ENCODE results near the gene APOL2. TPM values are rescaled to one million over a fixed set of nuclear protein-coding genes. Genes with fewer than 3 reads are reported as not detected.

APOL2 gene
- total RNA-seq, 1 donor: 56.1 TPM

GRCh38 chr22:36243986-36244385 is 4.7 kb upstream of the APOL2 start:
- no peak overlapping the region for H3K4me3 ChIP-seq (ENCODE audit: insufficient read depth, low read length)
- H3K27ac ChIP-seq (ENCODE audit: low read depth, low read length): peak overlapping the region; percentile 25
- no peak for DNase-seq (ENCODE audit: insufficient read length, low spot score, missing footprints)
- H3K4me2 ChIP-seq (ENCODE audit: insufficient read depth, low read length): no peak overlapping the region
- H4K20me1 ChIP-seq (ENCODE audit: insufficient read depth, low read length): no peaks in the 10 kb centered on the region
- no peak for TF ChIP-seq CTCF (IDR thresholded peaks at IDR 0.05; ENCODE audit: extremely low read depth, low read depth, low read length)
- H3K4me1 ChIP-seq (ENCODE audit: insufficient read depth, low read length): peaks cover 27% of the 10 kb centered on the region
- no peak overlapping the region for H2AFZ ChIP-seq (ENCODE audit: low read length)
- no peaks in the 10 kb centered on the region for H3K36me3 ChIP-seq (ENCODE audit: insufficient read depth, low read length)
- no peaks in the 10 kb centered on the region for H3K27me3 ChIP-seq (ENCODE audit: insufficient read depth, low read length)
- H3K79me2 ChIP-seq (ENCODE audit: insufficient read depth, low read length): peaks cover 1% of the 10 kb centered on the region
- H3K9me3 ChIP-seq (ENCODE audit: low read depth, low read length): no peaks in the 10 kb centered on the region

GRCh38 chr22:36239150-36239400 is 252 bp downstream of the APOL2 start:
- Histone ChIP-seq H3K27me3 (ENCODE audit: insufficient read depth, low read length) (no peaks in the 10 kb centered on the region), H3K4me3 (ENCODE audit: insufficient read depth, low read length) (peak overlapping the region; percentile 83), H2AFZ (ENCODE audit: low read length) (peak overlapping the region; percentile 75), H4K20me1 (ENCODE audit: insufficient read depth, low read length) (peaks cover 18% of the 10 kb centered on the region), H3K36me3 (ENCODE audit: insufficient read depth, low read length) (peaks cover 13% of the 10 kb centered on the region), H3K79me2 (ENCODE audit: insufficient read depth, low read length) (peaks cover 42% of the 10 kb centered on the region), H3K27ac (ENCODE audit: low read depth, low read length) (peak overlapping the region; percentile 82), H3K9me3 (ENCODE audit: low read depth, low read length) (no peaks in the 10 kb centered on the region), H3K4me2 (ENCODE audit: insufficient read depth, low read length) (peak overlapping the region; percentile 99), H3K4me1 (ENCODE audit: insufficient read depth, low read length) (peaks cover 35% of the 10 kb centered on the region)
- no peak for TF ChIP-seq CTCF (IDR thresholded peaks at IDR 0.05; ENCODE audit: extremely low read depth, low read depth, low read length)
- DNase-seq (ENCODE audit: insufficient read length, low spot score, missing footprints): no peak

GRCh38 chr22:36238373-36239149 is 766 bp downstream of the APOL2 start:
- H3K9me3 ChIP-seq (ENCODE audit: low read depth, low read length): no peaks in the 10 kb centered on the region
- no peak for DNase-seq (ENCODE audit: insufficient read length, low spot score, missing footprints)
- peak overlapping the region; percentile 82 for H3K27ac ChIP-seq (ENCODE audit: low read depth, low read length)

More at GRCh38 chr22:36238373-36239149, 766 bp downstream of the APOL2 start:
- Histone ChIP-seq H3K27me3 (ENCODE audit: insufficient read depth, low read length) (no peaks in the 10 kb centered on the region), H3K36me3 (ENCODE audit: insufficient read depth, low read length) (peaks cover 13% of the 10 kb centered on the region), H3K4me3 (ENCODE audit: insufficient read depth, low read length) (peak overlapping the region; percentile 83), H3K79me2 (ENCODE audit: insufficient read depth, low read length) (peaks cover 42% of the 10 kb centered on the region), H3K4me2 (ENCODE audit: insufficient read depth, low read length) (peak overlapping the region; percentile 99), H3K4me1 (ENCODE audit: insufficient read depth, low read length) (peaks cover 32% of the 10 kb centered on the region), H2AFZ (ENCODE audit: low read length) (peak overlapping the region; percentile 75), H4K20me1 (ENCODE audit: insufficient read depth, low read length) (peaks cover 18% of the 10 kb centered on the region)
- TF ChIP-seq CTCF (IDR thresholded peaks at IDR 0.05; ENCODE audit: extremely low read depth, low read depth, low read length): no peak

All from osteoblast (primary cell).